Activated CD8-positive, alpha-beta T cell treated with anti-CD3 and anti-CD28 coated beads for 36 hours (primary cell): ENCODE results near the gene DNAJB11. TPM values are rescaled to one million over a fixed set of nuclear protein-coding genes. Genes with fewer than 3 reads are reported as not detected.
"Not testable (repeated sequence)": the region's sequence is repeated elsewhere in the genome, so short reads cannot be mapped to it uniquely, and the experiment has no call there.

Experiments used
- ATAC-seq: fragments of 200-7000 bp; cut with Tn5 transposase; one replicate; pipeline ENCODE4 v1.10.0; 2021; ENCODE audit warnings: mild to moderate bottlenecking, moderate library complexity
- CTCF ChIA-PET: fragments of 350-600 bp; sonication (Branson Sonifier 250); formaldehyde crosslinking; loops from one replicate; lab custom pipeline; 2021; ENCODE audit warnings: antibody characterized with exemption; lab: Charles Lee
- POLR2A ChIA-PET: fragments of 350-600 bp; sonication (Branson Sonifier 250); formaldehyde crosslinking; loops from one replicate; lab custom pipeline; 2021; ENCODE audit warnings: antibody characterized with exemption; lab: Charles Lee
- DNase-seq: peaks from one replicate; pipeline ENCODE4 v3.0.0-alpha.2; 2020
- H3K27ac Mint-ChIP-seq: one replicate; pipeline ENCODE4 v1.8.0; 2021; ENCODE audit warnings: mild to moderate bottlenecking, mixed read lengths
- H3K27me3 Mint-ChIP-seq: one replicate; pipeline ENCODE4 v1.8.0; 2021; ENCODE audit warnings: mixed read lengths
- H3K36me3 Mint-ChIP-seq: one replicate; pipeline ENCODE4 v1.8.0; 2021; ENCODE audit warnings: low read depth, mixed read lengths
- H3K4me1 Mint-ChIP-seq: one replicate; pipeline ENCODE4 v1.8.0; 2021; ENCODE audit warnings: low read depth, mixed read lengths
- H3K4me3 Mint-ChIP-seq: one replicate; pipeline ENCODE4 v1.8.0; 2021; ENCODE audit warnings: mild to moderate bottlenecking, moderate library complexity, mixed read lengths
- H3K9me3 Mint-ChIP-seq: one replicate; pipeline ENCODE4 v1.8.0; 2021; ENCODE audit warnings: mixed read lengths
- CTCF ChIP-seq: fragments of 200-600 bp; IDR thresholded peaks from one replicate; pipeline ENCODE4 v1.8.0; 2022; ENCODE audit warnings: antibody characterized with exemption, mild to moderate bottlenecking
- intact Hi-C: fragments of 100-400 bp; cut with micrococcal nuclease; formaldehyde crosslinking; loops from one replicate; pipeline ENCODE4 v1.10.0; 2022
- total RNA-seq, 2 experiments: library from RNA; stranded (reverse); gene quantifications; one replicate each; pipeline ENCODE4 v1.2.3, GENCODE V29; 2021

DNAJB11 gene
- total RNA-seq, 2 experiments from 2014 or later: 30.0 to 31.5 TPM

GRCh38 chr3:186630950-186631641 lies 60.6 kb downstream of the DNAJB11 start:
- ATAC-seq: no peak
- Mint-ChIP-seq H3K4me3 (no peak overlapping the region), H3K36me3 (no peaks in the 10 kb centered on the region), H3K9me3 (no peaks in the 10 kb centered on the region), H3K27ac (no peak overlapping the region), H3K27me3 (peaks cover 2% of the 10 kb centered on the region), H3K4me1 (no peaks in the 10 kb centered on the region)
- CTCF ChIA-PET: interaction anchor here (0.7 to 12.7 kb wide), 3 partner anchors 16 to 971 kb away, joined by 3 to 103 read pairs (median 3); partner anchors contain the start of gene AHSG
- DNase-seq: no peak
- POLR2A ChIA-PET: no interaction called here
- no peak for TF ChIP-seq CTCF
- intact Hi-C loops: no loop called here

- intact Hi-C loops: no loop called here
- H3K27ac Mint-ChIP-seq: no peak overlapping the region
- ChIA-PET CTCF (interaction anchor here (12.7 kb wide), 1 partner anchor 18 kb away, joined by 103 read pairs; the partner anchor contains the start of gene AHSG), POLR2A (no interaction called here)
- no peak for TF ChIP-seq CTCF
- H3K36me3 Mint-ChIP-seq: no peaks in the 10 kb centered on the region
- H3K4me3 Mint-ChIP-seq: no peak overlapping the region
- H3K9me3 Mint-ChIP-seq: no peaks in the 10 kb centered on the region
- ATAC-seq: no peak
- H3K27me3 Mint-ChIP-seq: peaks cover 8% of the 10 kb centered on the region
- DNase-seq: no peak
- no peaks in the 10 kb centered on the region for H3K4me1 Mint-ChIP-seq
Measured at GRCh38 chr3:186633481-186633880, 63.0 kb downstream of the DNAJB11 start.

- H3K36me3 Mint-ChIP-seq, H3K4me3 Mint-ChIP-seq, H3K27me3 Mint-ChIP-seq, intact Hi-C loops, H3K4me1 Mint-ChIP-seq, ATAC-seq, H3K27ac Mint-ChIP-seq, POLR2A ChIA-PET, DNase-seq, H3K9me3 Mint-ChIP-seq: not testable (repeated sequence)
- CTCF ChIA-PET: interaction anchor here (12.7 kb wide), 1 partner anchor 19 kb away, joined by 103 read pairs; the partner anchor contains the start of gene AHSG
Measured at GRCh38 chr3:186634207-186634606, 63.7 kb downstream of the DNAJB11 start.

Other genes with a start within 250 kb of the DNAJB11 start
- gene DGKG, start 208.5 kb upstream of the DNAJB11 start, total RNA-seq: under 1 TPM; 0.18 to 0.36 TPM
- 1 to 10 TPM; 1.4 to 2.6 TPM for gene CRYGS, start 26.3 kb upstream of the DNAJB11 start, total RNA-seq
- gene TBCCD1, start 3.4 kb upstream of the DNAJB11 start, total RNA-seq: 10 to 100 TPM in 1 of 2 experiments, 1 to 10 TPM in 1; 9.8 to 10.8 TPM
- gene AHSG, start 42.3 kb downstream of the DNAJB11 start, total RNA-seq: not detected
- gene FETUB, start 69.7 kb downstream of the DNAJB11 start, total RNA-seq: not detected
- not detected for gene HRG, start 95.3 kb downstream of the DNAJB11 start, total RNA-seq
- gene KNG1, start 146.6 kb downstream of the DNAJB11 start, total RNA-seq: not detected
- gene EIF4A2, start 212.9 kb downstream of the DNAJB11 start, total RNA-seq: 100 to 1,000 TPM; 450 to 466 TPM
- 100 to 1,000 TPM; 110 to 125 TPM for gene RFC4, start 235.8 kb downstream of the DNAJB11 start, total RNA-seq